ENCODE data around the gene NRG4. TPM values are rescaled to one million over a fixed set of nuclear protein-coding genes. Genes with fewer than 3 reads are reported as not detected.
A peak's percentile ranks its signal among the peaks of the same experiment; 100 is the strongest.

The NRG4 gene
- total RNA-seq, 1 donor from 2014 or later: not detected

GRCh38 chr15:75903331-75904239 is 108.6 kb downstream of the NRG4 start, which contains the start of gene FBXO22:
Gene FBXO22, plus strand, starts transcription at chr15:75903878. Its CDS starts 86 bp downstream, at chr15:75903964.
- Histone ChIP-seq H3K4me3 (peak within 1 kb of the TSS; percentile 89 to 90), H3K4me1 (peaks cover 29% of the 10 kb centered on the region), H3K27me3 (no peaks in the 10 kb centered on the region), H3K36me3 (no peaks in the 10 kb centered on the region), H3K27ac (peak within 1 kb of the TSS; percentile 77), H3K9me3 (no peaks in the 10 kb centered on the region)
- DNase-seq (ENCODE audit: extremely low spot score in 2 of 2): peak in 1 of 2 donors; percentile 89
- no peak for TF ChIP-seq CTCF (IDR thresholded peaks at IDR 0.05)
- TF ChIP-seq POLR2AphosphoS5 (IDR thresholded peaks at IDR 0.05; ENCODE audit: insufficient read depth in 1 of 2, low read depth in 1 of 2): peak; percentile 94
- TF ChIP-seq POLR2A (IDR thresholded peaks at IDR 0.05): no peak
- intact Hi-C loops (cut with DNase I): no loop called here

- Histone ChIP-seq H3K4me3 (no peak overlapping the region), H3K9me3 (no peaks in the 10 kb centered on the region), H3K4me1 (peaks cover 29% of the 10 kb centered on the region), H3K27me3 (no peaks in the 10 kb centered on the region), H3K27ac (no peak overlapping the region), H3K36me3 (peaks cover 0 to 4% of the 10 kb centered on the region in 2 donors)
- TF ChIP-seq CTCF (IDR thresholded peaks at IDR 0.05) (no peak), POLR2AphosphoS5 (IDR thresholded peaks at IDR 0.05; ENCODE audit: insufficient read depth in 1 of 2, low read depth in 1 of 2) (no peak), POLR2A (IDR thresholded peaks at IDR 0.05) (no peak)
- intact Hi-C loops (cut with DNase I): no loop called here
- no peak for DNase-seq (ENCODE audit: extremely low spot score in 2 of 2)
These were observed 110.1 kb downstream of the NRG4 start for GRCh38 chr15:75902129-75902557.

- peaks cover 0 to 4% of the 10 kb centered on the region in 2 donors for H3K36me3 ChIP-seq
- intact Hi-C loops (cut with DNase I): no loop called here
These were observed 111.6 kb downstream of the NRG4 start for GRCh38 chr15:75900577-75900976.

GRCh38 chr15:75895731-75896130 is 116.5 kb downstream of the NRG4 start:
- Histone ChIP-seq H3K4me1 (peaks cover 5% of the 10 kb centered on the region), H3K4me3 (no peak overlapping the region), H3K36me3 (peaks cover 0 to 4% of the 10 kb centered on the region in 2 donors), H3K9me3 (no peaks in the 10 kb centered on the region), H3K27ac (no peak overlapping the region), H3K27me3 (no peaks in the 10 kb centered on the region)
- no peak for TF ChIP-seq CTCF (IDR thresholded peaks at IDR 0.05)
- TF ChIP-seq POLR2AphosphoS5 (IDR thresholded peaks at IDR 0.05; ENCODE audit: insufficient read depth in 1 of 2, low read depth in 1 of 2): no peak
- no peak for TF ChIP-seq POLR2A (IDR thresholded peaks at IDR 0.05)
- intact Hi-C loops (cut with DNase I): no loop called here
- no peak for DNase-seq (ENCODE audit: extremely low spot score in 2 of 2)

More at GRCh38 chr15:75900577-75900976, 111.6 kb downstream of the NRG4 start:
- Histone ChIP-seq H3K9me3 (no peaks in the 10 kb centered on the region), H3K27me3 (no peaks in the 10 kb centered on the region), H3K4me3 (no peak overlapping the region), H3K27ac (no peak overlapping the region), H3K4me1 (peaks cover 20% of the 10 kb centered on the region)
- no peak for DNase-seq (ENCODE audit: extremely low spot score in 2 of 2)
- TF ChIP-seq POLR2A (IDR thresholded peaks at IDR 0.05) (no peak), POLR2AphosphoS5 (IDR thresholded peaks at IDR 0.05; ENCODE audit: insufficient read depth in 1 of 2, low read depth in 1 of 2) (no peak), CTCF (IDR thresholded peaks at IDR 0.05) (no peak)

- DNase-seq (ENCODE audit: extremely low spot score in 2 of 2): no peak
- no peak for TF ChIP-seq POLR2A (IDR thresholded peaks at IDR 0.05)
- TF ChIP-seq POLR2AphosphoS5 (IDR thresholded peaks at IDR 0.05; ENCODE audit: insufficient read depth in 1 of 2, low read depth in 1 of 2): no peak
- no peak for TF ChIP-seq CTCF (IDR thresholded peaks at IDR 0.05)
- Histone ChIP-seq H3K27ac (no peak overlapping the region), H3K4me3 (no peak overlapping the region), H3K36me3 (no peaks in the 10 kb centered on the region), H3K27me3 (no peaks in the 10 kb centered on the region), H3K9me3 (no peaks in the 10 kb centered on the region), H3K4me1 (peaks cover 5% of the 10 kb centered on the region)
- intact Hi-C loops (cut with DNase I): no loop called here
These were observed 120.3 kb downstream of the NRG4 start for GRCh38 chr15:75891895-75892294.
